ENCODE results near the gene SLC29A2.
"Not testable (repeated sequence)": the region's sequence is repeated elsewhere in the genome, so short reads cannot be mapped to it uniquely, and the experiment has no call there.

Gene SLC29A2

GRCh38 chr11:66380264-66380663 is 8.7 kb upstream of the SLC29A2 start:
- DNase-seq: not testable (repeated sequence)

GRCh38 chr11:66373690-66374287 is 2.2 kb upstream of the SLC29A2 start:
- not testable (repeated sequence) for DNase-seq

GRCh38 chr11:66373265-66373664 is 1.7 kb upstream of the SLC29A2 start:
- DNase-seq: no peak

- DNase-seq: no peak
These were observed 2.3 kb downstream of the SLC29A2 start for GRCh38 chr11:66369073-66369894.

DNA sequence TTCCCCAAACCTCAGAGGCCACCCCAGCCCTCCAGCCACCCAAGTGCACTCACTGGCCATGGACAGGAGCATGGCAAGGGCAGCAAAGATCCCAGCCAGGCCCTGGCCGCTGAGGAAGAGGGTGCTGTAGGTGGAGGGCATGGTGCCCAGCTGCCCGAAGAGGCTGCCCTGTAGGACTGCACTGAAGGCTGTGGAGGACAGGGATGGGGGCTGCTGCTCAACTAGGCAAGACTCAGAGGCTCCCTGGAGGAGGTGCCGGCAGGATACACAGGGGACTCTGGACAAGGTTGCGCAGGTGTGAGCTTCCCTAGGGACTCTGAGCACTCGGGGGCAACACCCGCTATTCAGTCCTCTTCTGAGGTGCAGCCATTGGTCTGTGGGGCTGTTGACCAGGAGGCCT is 3.1 kb downstream of the SLC29A2 start:
- no peak for DNase-seq

DNA sequence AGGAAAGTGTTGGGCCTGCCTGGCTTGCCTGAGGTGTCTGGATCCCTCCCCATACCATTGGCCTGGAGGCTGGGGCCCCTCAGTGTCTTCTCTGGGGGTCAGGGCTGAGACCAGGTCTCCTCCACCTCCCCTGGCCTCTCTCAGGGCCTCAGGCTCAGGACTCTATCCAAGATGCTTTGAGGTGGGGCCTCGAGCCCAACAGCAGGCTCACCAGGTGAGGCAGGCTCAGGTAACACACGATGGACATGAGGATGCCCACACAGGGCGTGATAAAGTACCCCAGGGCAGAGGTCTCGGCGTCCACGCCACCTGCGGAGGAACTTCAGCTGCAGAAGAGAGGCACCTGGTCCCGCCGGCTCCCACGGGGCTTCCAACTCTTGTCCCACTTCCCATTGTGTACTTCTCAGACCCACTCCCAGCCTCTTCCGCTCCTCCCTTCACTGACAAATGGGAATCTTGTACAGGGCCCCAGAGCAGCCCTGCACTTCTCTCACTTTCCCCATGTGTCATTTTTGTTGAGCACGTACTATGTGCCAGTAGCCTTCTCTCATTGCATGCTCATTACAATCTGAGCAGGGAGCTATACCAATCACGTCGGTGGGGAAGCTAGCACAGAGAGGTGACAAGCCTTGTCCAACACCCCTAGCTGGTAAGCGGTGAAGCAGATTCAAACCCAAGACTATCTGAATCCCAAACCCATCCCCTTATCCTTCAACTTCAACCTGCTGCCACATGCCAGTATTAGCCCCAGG is 3.8 kb downstream of the SLC29A2 start:
- no peak for DNase-seq

DNA sequence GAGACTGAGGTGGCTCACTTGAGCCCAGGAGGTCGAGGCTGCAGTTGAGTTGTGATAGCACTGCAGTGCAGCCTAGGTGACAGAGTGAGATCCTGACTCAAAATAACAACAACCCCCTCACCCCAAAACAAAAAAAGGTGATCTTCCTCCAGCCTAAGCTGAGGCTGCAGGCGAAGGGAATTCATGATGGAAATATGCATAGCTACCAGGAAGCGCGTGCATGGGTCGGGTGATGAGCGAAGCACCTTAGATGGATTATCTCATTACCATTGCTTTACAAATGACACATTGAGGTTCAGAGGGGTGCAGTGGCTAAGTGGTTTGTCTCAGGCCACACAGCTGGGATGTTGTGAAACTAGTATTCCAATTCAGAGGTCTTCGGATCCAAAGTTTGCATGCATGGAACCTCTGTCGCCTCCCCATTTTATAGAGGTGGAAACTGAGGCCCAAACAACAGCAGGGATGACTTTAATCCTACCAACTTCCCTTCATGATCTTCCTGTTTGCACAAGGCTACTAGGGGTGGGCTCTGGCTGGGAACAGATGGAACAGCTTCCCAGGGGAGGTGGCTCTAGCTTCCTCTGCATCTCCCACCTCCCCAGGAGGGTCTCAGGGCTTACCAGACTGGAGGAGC is 4.6 kb downstream of the SLC29A2 start:
- no peak for DNase-seq

DNA sequence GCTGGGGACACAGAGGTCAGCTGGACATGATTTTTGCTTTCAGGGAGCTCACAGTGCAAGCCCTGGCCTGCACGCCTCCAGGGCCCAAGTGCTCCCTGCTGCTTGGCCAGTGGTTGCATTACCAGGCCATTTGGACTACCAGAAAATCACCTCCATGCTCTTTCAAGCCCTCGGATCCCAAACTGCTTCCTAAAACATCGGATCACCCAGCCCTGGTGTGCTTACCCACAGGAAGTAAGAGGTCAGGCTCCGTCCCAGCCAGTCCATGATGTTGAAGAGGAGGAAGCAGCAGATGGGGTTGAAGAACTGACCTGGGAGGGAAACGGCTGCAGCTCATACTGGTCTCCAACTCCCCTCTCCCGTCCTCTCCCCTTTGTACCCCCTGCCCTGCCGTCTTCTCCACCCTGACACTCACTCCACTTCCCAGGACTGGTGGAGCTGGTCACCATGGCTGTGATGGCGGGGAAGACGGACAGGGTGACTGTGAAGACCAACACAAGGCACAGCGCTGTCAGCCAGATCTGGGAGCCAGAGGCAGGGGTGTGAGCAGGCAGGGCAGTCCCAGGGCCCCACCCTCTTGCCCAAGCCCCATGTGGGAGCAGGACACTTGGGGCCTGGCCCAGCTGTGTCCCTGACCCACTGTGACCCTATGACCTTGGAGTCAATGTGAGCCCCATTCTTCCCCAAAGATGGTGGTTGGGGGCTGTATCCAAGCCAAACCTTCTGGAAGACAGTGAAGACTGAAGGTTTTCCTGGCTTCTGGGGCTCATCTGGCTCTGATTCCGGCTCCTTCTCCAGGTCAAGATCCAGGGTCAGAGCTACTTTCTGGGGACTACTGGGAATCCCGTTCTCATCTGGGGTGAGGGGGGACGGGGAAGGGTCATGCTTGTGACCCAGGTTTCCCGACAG is 5.6 kb downstream of the SLC29A2 start:
- DNase-seq: no peak

GRCh38 chr11:66365166-66365565 is 6.4 kb downstream of the SLC29A2 start:
- no peak for DNase-seq

GRCh38 chr11:66363805-66364535 is 7.6 kb downstream of the SLC29A2 start:
- DNase-seq: peak; percentile 75

DNA sequence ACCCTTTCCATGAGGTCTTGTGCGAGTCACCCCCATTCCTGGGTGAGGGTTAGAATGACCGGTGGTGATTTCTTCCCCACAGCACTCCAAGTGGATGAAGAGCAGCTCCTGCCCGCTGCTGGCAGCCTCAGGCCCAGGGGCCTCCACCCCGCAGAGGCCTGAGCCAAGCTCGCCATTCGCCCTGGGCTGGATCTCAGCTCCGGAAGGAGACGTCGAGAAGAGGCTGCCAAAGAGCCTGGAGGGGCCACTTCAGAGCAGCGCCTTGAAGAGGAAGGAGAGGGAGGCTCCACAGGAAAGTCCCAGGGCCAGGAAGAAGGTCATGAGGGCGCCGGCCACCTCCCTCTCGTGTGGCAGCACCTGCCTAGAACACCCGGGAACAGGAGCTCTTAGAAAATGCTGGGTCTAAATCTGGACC is 8.4 kb downstream of the SLC29A2 start:
- no peak for DNase-seq

- no peak for DNase-seq
These were observed 8.9 kb downstream of the SLC29A2 start for GRCh38 chr11:66362481-66363147.

GRCh38 chr11:66361502-66361941 is 10.0 kb downstream of the SLC29A2 start:
- DNase-seq: no peak

- DNase-seq: no peak
These were observed 11.0 kb downstream of the SLC29A2 start for GRCh38 chr11:66360406-66361073.

DNA sequence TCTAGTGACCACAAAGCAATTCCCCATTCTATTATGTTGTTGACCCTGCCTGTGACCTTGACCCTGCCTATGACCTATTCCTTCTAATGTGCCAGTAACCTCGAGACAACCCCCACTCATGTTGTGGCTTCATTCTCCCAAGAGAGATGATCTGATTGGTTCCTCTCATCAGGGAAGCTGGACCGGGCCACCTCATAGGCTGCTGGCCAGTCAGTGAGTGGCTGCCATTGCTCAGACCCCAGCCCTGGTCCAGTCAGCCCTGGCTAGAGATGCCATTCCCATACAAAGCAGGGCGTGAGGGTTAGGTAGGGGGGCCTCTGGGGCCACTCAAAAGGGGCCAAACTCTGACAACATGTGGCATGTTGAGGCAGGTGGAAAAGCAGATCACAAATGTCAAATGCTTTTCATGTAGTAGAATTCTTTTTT is 11.9 kb downstream of the SLC29A2 start:
- DNase-seq: peak; percentile 35

DNA sequence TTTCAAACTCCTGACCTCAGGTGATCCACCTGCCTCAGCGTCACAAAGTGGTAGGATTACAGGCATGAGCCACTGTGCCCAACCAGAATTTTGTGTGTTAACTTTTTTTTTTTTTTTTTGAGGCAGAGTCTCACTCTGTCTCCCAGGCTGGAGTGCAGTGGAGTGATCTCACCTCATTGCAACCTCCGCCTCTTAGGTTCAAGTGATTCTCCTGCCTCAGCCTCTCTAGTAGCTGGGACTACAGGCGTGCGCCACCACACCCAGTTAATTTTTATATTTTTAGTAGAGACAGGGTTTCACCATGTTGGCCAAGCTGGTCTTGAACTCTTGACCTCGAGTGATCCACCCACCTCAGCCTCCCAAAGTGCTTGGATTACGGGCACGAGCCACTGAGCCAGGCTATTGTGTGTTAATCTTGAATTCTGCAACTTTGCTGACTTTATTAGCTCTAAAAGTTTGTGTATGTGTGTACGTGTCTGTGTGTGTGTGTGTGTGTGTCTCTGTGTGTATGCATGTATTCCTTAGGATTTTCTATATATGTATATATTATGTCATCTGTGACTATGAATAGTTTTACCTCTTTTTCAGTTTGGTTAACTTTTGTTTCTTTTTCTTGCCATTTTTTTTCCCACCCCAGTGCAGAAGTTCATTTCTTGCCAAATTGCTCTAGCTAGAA is 20.9 kb downstream of the SLC29A2 start:
- not testable (repeated sequence) for DNase-seq

- DNase-seq: no peak
These were observed 22.5 kb downstream of the SLC29A2 start for GRCh38 chr11:66349084-66349386.

DNA sequence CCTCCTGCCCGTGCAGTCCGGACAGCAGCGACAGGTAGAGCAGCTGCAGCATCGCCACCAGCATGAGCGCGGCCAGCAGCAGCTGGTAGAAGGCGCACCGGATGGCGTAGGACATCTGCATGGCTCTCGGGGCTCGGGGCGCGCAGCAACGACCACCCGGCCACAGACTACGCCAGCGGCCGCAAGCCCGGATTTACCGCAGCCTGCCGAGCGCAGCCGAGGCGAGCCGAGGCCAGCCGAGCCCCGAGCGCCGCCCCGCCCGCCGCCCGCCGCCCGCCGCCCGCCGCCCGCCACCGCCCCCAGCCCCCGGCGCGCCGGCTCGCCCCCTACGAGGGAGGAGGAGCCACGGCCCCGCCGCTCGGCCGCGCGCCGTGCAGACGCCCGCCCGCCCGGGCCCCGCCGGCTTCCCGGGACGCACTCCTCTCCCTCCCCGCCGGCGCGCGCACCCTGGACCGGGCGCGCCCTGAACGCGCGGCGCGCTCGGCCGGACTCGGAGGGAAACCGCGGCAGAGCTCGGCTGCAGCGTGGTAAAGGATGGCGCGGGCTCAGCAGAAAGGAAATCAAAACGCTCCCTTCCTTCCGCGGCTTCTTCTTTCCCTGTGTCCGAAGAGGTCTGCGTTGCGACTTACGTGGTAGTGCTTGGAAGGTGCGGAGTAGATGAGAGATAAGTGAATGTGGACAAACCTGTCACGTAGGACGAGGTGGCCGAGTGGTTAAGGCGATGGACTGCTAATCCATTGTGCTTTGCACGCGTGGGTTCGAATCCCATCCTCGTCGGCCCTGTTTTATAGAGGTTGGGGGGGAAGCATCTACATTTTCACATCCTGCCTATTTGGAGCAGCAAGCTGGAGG is 23.9 kb downstream of the SLC29A2 start, which contains the start of gene B4GAT1:
TSS of gene B4GAT1 (minus strand) at position 205 of the 852 bp plus-strand sequence. CDS start at position 121, 84 bp downstream.
- peak; percentile 84 for DNase-seq

Data from hematopoietic multipotent progenitor cell treated with erythropoietin and hydrocortisone succinate and interleukin-3 and kit ligand, for 4 days (in vitro differentiated cells).